ENCODE results near the gene IL20RA. TPM values are rescaled to one million over a fixed set of nuclear protein-coding genes. Genes with fewer than 3 reads are reported as not detected.

Gene IL20RA, protein sequence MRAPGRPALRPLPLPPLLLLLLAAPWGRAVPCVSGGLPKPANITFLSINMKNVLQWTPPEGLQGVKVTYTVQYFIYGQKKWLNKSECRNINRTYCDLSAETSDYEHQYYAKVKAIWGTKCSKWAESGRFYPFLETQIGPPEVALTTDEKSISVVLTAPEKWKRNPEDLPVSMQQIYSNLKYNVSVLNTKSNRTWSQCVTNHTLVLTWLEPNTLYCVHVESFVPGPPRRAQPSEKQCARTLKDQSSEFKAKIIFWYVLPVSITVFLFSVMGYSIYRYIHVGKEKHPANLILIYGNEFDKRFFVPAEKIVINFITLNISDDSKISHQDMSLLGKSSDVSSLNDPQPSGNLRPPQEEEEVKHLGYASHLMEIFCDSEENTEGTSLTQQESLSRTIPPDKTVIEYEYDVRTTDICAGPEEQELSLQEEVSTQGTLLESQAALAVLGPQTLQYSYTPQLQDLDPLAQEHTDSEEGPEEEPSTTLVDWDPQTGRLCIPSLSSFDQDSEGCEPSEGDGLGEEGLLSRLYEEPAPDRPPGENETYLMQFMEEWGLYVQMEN
- 10.9 TPM for total RNA-seq
- long read RNA-seq, transcript IL20RA-201 (7 exons, 3,485 nt): major isoform, 11 of 28 reads
- long read RNA-seq, partial matches to known transcripts: 3 of 28 reads
- long read RNA-seq, other reads (novel, unspliced or antisense): 7 of 28 reads

DNA sequence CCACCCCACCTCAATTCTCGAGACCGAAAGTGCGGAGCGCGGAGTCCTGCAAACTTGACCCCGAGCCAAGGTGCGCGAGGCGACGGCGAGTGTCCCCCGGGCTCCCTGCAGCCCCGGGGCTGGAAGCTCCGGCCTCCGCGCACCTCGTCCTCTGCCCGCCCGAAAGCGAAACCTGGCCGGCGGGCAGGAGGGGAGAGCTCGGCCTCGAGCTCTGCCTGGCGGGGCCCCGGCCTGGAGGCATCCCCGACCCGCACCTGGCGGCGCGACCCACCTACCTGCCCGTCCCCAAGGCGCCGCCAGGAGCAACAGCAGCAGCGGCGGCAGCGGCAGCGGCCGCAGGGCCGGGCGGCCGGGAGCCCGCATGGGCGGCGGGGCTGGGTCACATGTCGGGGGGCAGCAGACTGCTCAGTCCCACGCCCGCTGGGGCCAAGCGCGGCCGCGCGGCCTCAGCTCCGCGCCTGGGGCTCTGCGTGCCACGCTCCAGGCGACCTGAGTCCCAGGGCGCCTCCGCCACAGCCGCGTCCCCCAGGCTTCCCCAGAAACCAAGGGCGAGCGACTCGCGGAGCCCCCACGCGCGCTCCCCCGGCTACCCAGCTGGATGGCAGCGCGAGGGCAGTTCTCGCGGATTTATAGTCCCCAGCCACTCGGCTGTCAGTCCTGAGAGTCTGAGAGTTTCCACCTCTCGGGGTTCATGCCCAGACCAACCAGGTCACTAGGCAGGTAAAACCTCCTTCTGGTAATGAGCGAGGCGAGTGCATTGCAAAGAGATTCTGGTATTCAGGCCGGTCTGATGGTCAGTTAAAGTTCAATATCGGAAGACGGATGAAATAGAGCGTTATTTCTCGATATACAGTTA, at the start of gene IL20RA:
IL20RA (minus strand) TSS at position 600 of the 856 bp plus-strand sequence; CDS start at position 363, 237 bp downstream.
- no peaks in the 10 kb centered on the region for H3K9me3 ChIP-seq
- peak; percentile 74 for DNase-seq
- no peaks in the 10 kb centered on the region for H3K36me3 ChIP-seq
- H3K27ac ChIP-seq: peak within 1 kb of the TSS; percentile 83
- intact Hi-C loops (cut with DNase I): no loop called here
- ATAC-seq: peak; percentile 72 to 79
- H3K4me1 ChIP-seq: no peaks in the 10 kb centered on the region
- peak within 1 kb of the TSS; percentile 74 for H3K4me3 ChIP-seq
- TF ChIP-seq, protein P1, sequence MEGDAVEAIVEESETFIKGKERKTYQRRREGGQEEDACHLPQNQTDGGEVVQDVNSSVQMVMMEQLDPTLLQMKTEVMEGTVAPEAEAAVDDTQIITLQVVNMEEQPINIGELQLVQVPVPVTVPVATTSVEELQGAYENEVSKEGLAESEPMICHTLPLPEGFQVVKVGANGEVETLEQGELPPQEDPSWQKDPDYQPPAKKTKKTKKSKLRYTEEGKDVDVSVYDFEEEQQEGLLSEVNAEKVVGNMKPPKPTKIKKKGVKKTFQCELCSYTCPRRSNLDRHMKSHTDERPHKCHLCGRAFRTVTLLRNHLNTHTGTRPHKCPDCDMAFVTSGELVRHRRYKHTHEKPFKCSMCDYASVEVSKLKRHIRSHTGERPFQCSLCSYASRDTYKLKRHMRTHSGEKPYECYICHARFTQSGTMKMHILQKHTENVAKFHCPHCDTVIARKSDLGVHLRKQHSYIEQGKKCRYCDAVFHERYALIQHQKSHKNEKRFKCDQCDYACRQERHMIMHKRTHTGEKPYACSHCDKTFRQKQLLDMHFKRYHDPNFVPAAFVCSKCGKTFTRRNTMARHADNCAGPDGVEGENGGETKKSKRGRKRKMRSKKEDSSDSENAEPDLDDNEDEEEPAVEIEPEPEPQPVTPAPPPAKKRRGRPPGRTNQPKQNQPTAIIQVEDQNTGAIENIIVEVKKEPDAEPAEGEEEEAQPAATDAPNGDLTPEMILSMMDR (IDR thresholded peaks at IDR 0.05): no peak
- H3K27me3 ChIP-seq (ENCODE audit: low read depth): peaks cover 26% of the 10 kb centered on the region

DNA sequence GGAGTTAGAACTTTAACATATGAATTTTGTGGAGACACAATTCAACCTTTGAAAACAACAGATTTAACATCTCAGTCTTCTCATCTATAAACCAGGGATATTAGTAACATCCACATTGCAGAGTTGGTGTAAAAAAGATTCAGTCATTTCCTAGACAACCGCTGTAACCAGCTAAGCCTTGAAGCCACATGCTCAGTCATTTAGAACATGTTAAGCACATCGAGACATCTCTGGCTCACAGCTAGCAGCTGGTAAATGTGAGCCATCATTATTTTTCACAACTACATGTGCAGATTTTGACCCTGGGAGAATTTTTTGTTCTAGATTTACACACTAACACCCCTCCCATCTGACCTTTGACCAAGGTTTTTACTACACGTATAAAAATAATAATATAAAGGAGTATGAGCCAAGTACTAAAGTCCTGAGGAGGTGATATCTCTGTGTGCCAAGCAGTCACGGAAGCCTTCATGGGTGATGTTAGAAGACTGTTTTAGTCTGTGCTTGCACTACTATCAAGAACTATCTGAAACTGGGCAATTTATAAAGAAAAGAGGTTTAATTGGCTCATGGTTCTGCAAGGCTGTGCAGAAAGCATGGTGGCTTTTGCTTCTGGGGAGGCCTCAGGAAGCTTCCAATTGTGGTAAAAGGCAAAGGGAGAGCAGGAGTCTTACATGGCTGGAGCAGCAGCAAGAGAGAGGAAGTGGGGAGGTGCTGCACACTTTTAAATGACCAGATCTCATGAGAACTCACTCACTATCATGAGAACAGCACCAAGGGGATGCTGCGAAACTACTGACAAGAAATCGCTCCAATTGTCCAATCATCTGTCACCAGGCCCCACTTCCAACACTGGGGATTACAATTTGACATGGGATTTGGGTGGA, 48.7 kb upstream of the IL20RA start:
- intact Hi-C loops (cut with DNase I): no loop called here
- TF ChIP-seq, protein P1 (IDR thresholded peaks at IDR 0.05): no peak
- no peaks in the 10 kb centered on the region for H3K9me3 ChIP-seq
- no peak overlapping the region for H3K4me3 ChIP-seq
- H3K36me3 ChIP-seq: no peaks in the 10 kb centered on the region
- H3K4me1 ChIP-seq: peaks cover 18% of the 10 kb centered on the region
- no peak for DNase-seq
- no peak for ATAC-seq
- H3K27ac ChIP-seq: no peak overlapping the region
- no peaks in the 10 kb centered on the region for H3K27me3 ChIP-seq (ENCODE audit: low read depth)

- DNase-seq: no peak
- H3K9me3 ChIP-seq: no peaks in the 10 kb centered on the region
- H3K27me3 ChIP-seq (ENCODE audit: low read depth): no peaks in the 10 kb centered on the region
- no peaks in the 10 kb centered on the region for H3K36me3 ChIP-seq
- intact Hi-C loops (cut with DNase I): no loop called here
- no peak for ATAC-seq
- H3K4me3 ChIP-seq: no peak overlapping the region
- H3K27ac ChIP-seq: no peak overlapping the region
- TF ChIP-seq, protein P1 (IDR thresholded peaks at IDR 0.05): no peak
- H3K4me1 ChIP-seq: peaks cover 18% of the 10 kb centered on the region
These were observed 47.3 kb upstream of the IL20RA start for GRCh38 chr6:137092018-137092417.

GRCh38 chr6:137089305-137089704, 44.5 kb upstream of the IL20RA start:
- Histone ChIP-seq H3K27me3 (ENCODE audit: low read depth) (no peaks in the 10 kb centered on the region), H3K4me1 (peaks cover 2% of the 10 kb centered on the region), H3K9me3 (no peaks in the 10 kb centered on the region), H3K4me3 (no peak overlapping the region), H3K27ac (no peak overlapping the region), H3K36me3 (no peaks in the 10 kb centered on the region)
- ATAC-seq (peak in 1 of 2 donors; percentile 28), DNase-seq (no peak)
- TF ChIP-seq, protein P1 (IDR thresholded peaks at IDR 0.05): no peak
- intact Hi-C loops (cut with DNase I): no loop called here
